Activated T-helper 2 cell treated with anti-CD3 and anti-CD28 coated beads, Interferon-gamma antibody, Interleukin-2, Interleukin-4, amounts not matched to agents 10 μg/mL and 5 μg/mL and 100 μg/mL, durations not matched to agents 14 hours and 24 hours and 36 hours (primary cell): ENCODE measurements around the gene F2. TPM values are rescaled to one million over a fixed set of nuclear protein-coding genes. Genes with fewer than 3 reads are reported as not detected.
"Not testable (repeated sequence)": the region's sequence is repeated elsewhere in the genome, so short reads cannot be mapped to it uniquely, and the experiment has no call there.

Experiments
- DNase-seq: peaks from one replicate; pipeline ENCODE4 v3.0.0; 2021; ENCODE audit warnings: low spot score
- H3K27ac Mint-ChIP-seq: one replicate; pipeline ENCODE4 v1.8.0; 2021; ENCODE audit warnings: mixed read lengths
- H3K27me3 Mint-ChIP-seq: one replicate; pipeline ENCODE4 v1.8.0; 2021; ENCODE audit warnings: low read depth, mixed read lengths
- H3K36me3 Mint-ChIP-seq: one replicate; pipeline ENCODE4 v1.8.0; 2021; ENCODE audit warnings: low read depth, mixed read lengths
- H3K4me1 Mint-ChIP-seq: one replicate; pipeline ENCODE4 v1.8.0; 2021; ENCODE audit warnings: low read depth, mixed read lengths
- H3K4me3 Mint-ChIP-seq: one replicate; pipeline ENCODE4 v1.8.0; 2021; ENCODE audit warnings: low read depth, mild to moderate bottlenecking, moderate library complexity, mixed read lengths
- H3K9me3 Mint-ChIP-seq: one replicate; pipeline ENCODE4 v1.8.0; 2021; ENCODE audit warnings: mixed read lengths
- intact Hi-C: fragments of 100-400 bp; cut with micrococcal nuclease; formaldehyde crosslinking; loops from one replicate; pipeline ENCODE4 v1.15.1; 2023
- total RNA-seq: library from RNA; stranded (reverse); gene quantifications from 2 replicates; pipeline ENCODE4 v1.2.3, GENCODE V29; 2022

F2 gene
- 0.11 TPM in 1 of 2 replicates, not detected in the other for total RNA-seq

GRCh38 chr11:46719048-46719542, at the start of gene F2:
F2 (plus strand) TSS chr11:46719213; CDS start chr11:46719236, 23 bp downstream.
- Mint-ChIP-seq H3K36me3 (no peaks in the 10 kb centered on the region), H3K4me3 (no peak within 1 kb of the TSS), H3K27me3 (no peaks in the 10 kb centered on the region), H3K27ac (no peak within 1 kb of the TSS), H3K4me1 (no peaks in the 10 kb centered on the region), H3K9me3 (no peaks in the 10 kb centered on the region)
- no peak for DNase-seq
- intact Hi-C loops: no loop called here

GRCh38 chr11:46669711-46670139, 49.3 kb upstream of the F2 start:
- no peak overlapping the region for H3K4me3 Mint-ChIP-seq
- intact Hi-C loops: no loop called here
- H3K27me3 Mint-ChIP-seq: no peaks in the 10 kb centered on the region
- peaks cover 27% of the 10 kb centered on the region for H3K4me1 Mint-ChIP-seq
- DNase-seq: no peak
- peaks cover 65% of the 10 kb centered on the region for H3K36me3 Mint-ChIP-seq
- H3K9me3 Mint-ChIP-seq: no peaks in the 10 kb centered on the region
- peak overlapping the region; percentile 5 for H3K27ac Mint-ChIP-seq

GRCh38 chr11:46670521-46670920, 48.5 kb upstream of the F2 start:
- H3K9me3 Mint-ChIP-seq, H3K27me3 Mint-ChIP-seq, intact Hi-C loops, DNase-seq, H3K4me3 Mint-ChIP-seq: not testable (repeated sequence)
- peaks cover 30% of the 10 kb centered on the region for H3K4me1 Mint-ChIP-seq
- H3K36me3 Mint-ChIP-seq: peaks cover 62% of the 10 kb centered on the region
- H3K27ac Mint-ChIP-seq: peak overlapping the region; percentile 92

- Mint-ChIP-seq H3K36me3 (peaks cover 57% of the 10 kb centered on the region), H3K4me1 (peaks cover 35% of the 10 kb centered on the region), H3K4me3 (no peak overlapping the region), H3K27me3 (no peaks in the 10 kb centered on the region), H3K9me3 (no peaks in the 10 kb centered on the region), H3K27ac (peak overlapping the region; percentile 44)
- no peak for DNase-seq
- intact Hi-C loops: no loop called here
Measured at GRCh38 chr11:46671958-46672315, 47.1 kb upstream of the F2 start.

GRCh38 chr11:46672381-46672839, 46.6 kb upstream of the F2 start:
- DNase-seq: no peak
- no peak overlapping the region for H3K4me3 Mint-ChIP-seq
- intact Hi-C loops: no loop called here
- H3K36me3 Mint-ChIP-seq: peaks cover 61% of the 10 kb centered on the region
- no peaks in the 10 kb centered on the region for H3K9me3 Mint-ChIP-seq
- H3K27ac Mint-ChIP-seq: peak overlapping the region; percentile 61
- peaks cover 40% of the 10 kb centered on the region for H3K4me1 Mint-ChIP-seq
- H3K27me3 Mint-ChIP-seq: no peaks in the 10 kb centered on the region

- Mint-ChIP-seq H3K27ac (no peak overlapping the region), H3K27me3 (no peaks in the 10 kb centered on the region), H3K4me3 (no peak overlapping the region), H3K4me1 (peaks cover 40% of the 10 kb centered on the region), H3K9me3 (no peaks in the 10 kb centered on the region), H3K36me3 (peaks cover 62% of the 10 kb centered on the region)
- intact Hi-C loops: no loop called here
- DNase-seq: no peak
Measured at GRCh38 chr11:46673713-46674462, 45.1 kb upstream of the F2 start.

- H3K4me3 Mint-ChIP-seq: no peak overlapping the region
- peak overlapping the region; percentile 61 for H3K27ac Mint-ChIP-seq
- intact Hi-C loops: no loop called here
- no peaks in the 10 kb centered on the region for H3K27me3 Mint-ChIP-seq
- H3K4me1 Mint-ChIP-seq: peaks cover 35% of the 10 kb centered on the region
- no peaks in the 10 kb centered on the region for H3K9me3 Mint-ChIP-seq
- peaks cover 61% of the 10 kb centered on the region for H3K36me3 Mint-ChIP-seq
- DNase-seq: no peak
Measured at GRCh38 chr11:46674463-46675287, 44.3 kb upstream of the F2 start.

- peaks cover 58% of the 10 kb centered on the region for H3K36me3 Mint-ChIP-seq
- no peaks in the 10 kb centered on the region for H3K9me3 Mint-ChIP-seq
- H3K27ac Mint-ChIP-seq: no peak overlapping the region
- intact Hi-C loops: no loop called here
- DNase-seq: no peak
- peaks cover 31% of the 10 kb centered on the region for H3K4me1 Mint-ChIP-seq
- no peak overlapping the region for H3K4me3 Mint-ChIP-seq
- no peaks in the 10 kb centered on the region for H3K27me3 Mint-ChIP-seq
Measured at GRCh38 chr11:46675288-46675851, 43.6 kb upstream of the F2 start.

- no peak for DNase-seq
- Mint-ChIP-seq H3K4me3 (no peak overlapping the region), H3K9me3 (no peaks in the 10 kb centered on the region), H3K27ac (no peak overlapping the region), H3K36me3 (peaks cover 62% of the 10 kb centered on the region), H3K4me1 (peaks cover 29% of the 10 kb centered on the region), H3K27me3 (no peaks in the 10 kb centered on the region)
- intact Hi-C loops: no loop called here
Measured at GRCh38 chr11:46675949-46676348, 43.1 kb upstream of the F2 start.

- no peaks in the 10 kb centered on the region for H3K9me3 Mint-ChIP-seq
- intact Hi-C loops: no loop called here
- no peaks in the 10 kb centered on the region for H3K27me3 Mint-ChIP-seq
- peaks cover 25% of the 10 kb centered on the region for H3K4me1 Mint-ChIP-seq
- DNase-seq: no peak
- no peak overlapping the region for H3K4me3 Mint-ChIP-seq
- peaks cover 58% of the 10 kb centered on the region for H3K36me3 Mint-ChIP-seq
- H3K27ac Mint-ChIP-seq: peak overlapping the region; percentile 33
Measured at GRCh38 chr11:46676436-46677158, 42.4 kb upstream of the F2 start.

- H3K4me1 Mint-ChIP-seq: peaks cover 19% of the 10 kb centered on the region
- no peak overlapping the region for H3K4me3 Mint-ChIP-seq
- intact Hi-C loops: no loop called here
Measured at GRCh38 chr11:46677169-46677568, 41.8 kb upstream of the F2 start.

GRCh38 chr11:46677991-46678740, 40.8 kb upstream of the F2 start:
- Mint-ChIP-seq H3K36me3 (peaks cover 43% of the 10 kb centered on the region), H3K9me3 (no peaks in the 10 kb centered on the region), H3K4me1 (peaks cover 16% of the 10 kb centered on the region), H3K27ac (no peak overlapping the region), H3K27me3 (no peaks in the 10 kb centered on the region), H3K4me3 (no peak overlapping the region)
- intact Hi-C loops: no loop called here
- no peak for DNase-seq

More at GRCh38 chr11:46677169-46677568, 41.8 kb upstream of the F2 start:
- Mint-ChIP-seq H3K36me3 (peaks cover 52% of the 10 kb centered on the region), H3K27me3 (no peaks in the 10 kb centered on the region), H3K9me3 (no peaks in the 10 kb centered on the region), H3K27ac (peak overlapping the region; percentile 33)
- DNase-seq: no peak
